Activated T-cell treated with anti-CD3 and anti-CD28 coated beads for 4 hours (primary cell): ENCODE results near the gene GPANK1.
A peak's percentile ranks its signal among the peaks of the same experiment; 100 is the strongest.

ENCODE experiments used
- DNase-seq: peaks from one replicate; pipeline ENCODE4 v3.0.0-alpha.2; 2020

Gene GPANK1

DNA sequence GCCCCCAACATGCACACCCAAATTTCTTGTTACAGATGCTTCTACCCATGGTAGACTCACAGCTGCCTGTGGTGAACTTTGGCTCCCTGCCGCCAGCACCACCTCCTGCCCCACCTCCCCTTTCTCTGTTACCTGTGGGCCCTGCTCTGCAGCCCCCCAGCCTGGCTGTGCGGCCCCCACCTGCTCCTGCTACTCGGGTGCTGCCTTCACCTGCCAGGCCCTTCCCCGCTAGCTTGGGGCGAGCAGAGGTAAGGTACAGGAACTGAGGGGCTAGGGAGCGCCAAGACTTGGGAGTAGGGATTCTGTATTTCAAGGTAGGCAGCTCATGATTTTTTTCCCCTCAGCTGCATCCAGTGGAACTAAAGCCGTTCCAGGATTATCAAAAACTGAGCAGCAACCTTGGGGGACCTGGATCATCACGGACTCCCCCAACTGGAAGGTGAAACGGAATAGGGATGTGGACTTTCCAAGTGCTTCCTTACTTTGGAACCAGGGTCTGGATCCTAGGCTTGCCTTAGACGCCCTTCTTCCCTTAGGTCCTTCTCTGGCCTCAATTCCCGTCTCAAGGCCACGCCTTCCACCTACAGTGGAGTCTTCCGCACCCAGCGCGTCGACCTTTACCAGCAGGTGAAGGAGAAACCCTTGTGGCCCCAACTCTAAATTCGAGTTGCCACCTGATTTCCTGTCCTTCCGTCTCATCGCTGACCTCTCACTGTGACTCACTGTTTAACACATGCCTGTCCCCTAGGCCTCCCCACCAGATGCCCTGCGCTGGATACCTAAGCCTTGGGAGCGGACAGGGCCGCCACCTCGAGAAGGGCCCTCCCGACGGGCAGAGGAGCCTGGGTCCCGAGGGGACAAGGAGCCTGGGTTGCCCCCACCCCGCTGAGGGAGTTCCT, 27.9 kb downstream of the GPANK1 start:
- no peak for DNase-seq

DNA sequence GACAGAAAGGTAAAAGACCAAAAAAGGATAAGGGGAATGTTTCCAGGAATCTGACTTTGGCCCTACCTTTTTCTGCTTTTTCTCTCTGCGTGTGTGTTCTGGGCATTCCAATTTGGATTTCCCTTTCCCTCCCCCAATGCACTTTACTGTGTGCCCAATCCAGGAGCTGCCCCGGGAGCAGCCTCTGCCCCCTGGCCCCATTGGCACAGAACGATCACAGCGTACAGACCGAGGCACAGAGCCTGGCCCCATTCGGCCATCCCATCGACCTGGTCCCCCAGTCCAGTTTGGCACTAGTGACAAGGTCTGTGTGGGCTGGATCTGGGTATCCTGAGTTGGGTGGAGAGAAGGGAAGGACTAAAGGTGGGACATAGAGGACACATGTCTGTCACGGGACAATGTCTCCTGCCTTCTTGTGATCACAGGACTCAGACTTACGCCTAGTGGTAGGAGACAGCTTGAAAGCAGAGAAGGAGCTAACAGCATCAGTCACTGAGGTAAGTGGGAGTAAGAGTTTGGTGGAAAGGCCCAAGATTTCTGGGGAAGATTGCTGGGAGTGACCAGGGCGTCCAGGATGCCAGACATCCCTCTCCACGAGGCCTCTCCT, 29.7 kb downstream of the GPANK1 start:
- DNase-seq: no peak

DNA sequence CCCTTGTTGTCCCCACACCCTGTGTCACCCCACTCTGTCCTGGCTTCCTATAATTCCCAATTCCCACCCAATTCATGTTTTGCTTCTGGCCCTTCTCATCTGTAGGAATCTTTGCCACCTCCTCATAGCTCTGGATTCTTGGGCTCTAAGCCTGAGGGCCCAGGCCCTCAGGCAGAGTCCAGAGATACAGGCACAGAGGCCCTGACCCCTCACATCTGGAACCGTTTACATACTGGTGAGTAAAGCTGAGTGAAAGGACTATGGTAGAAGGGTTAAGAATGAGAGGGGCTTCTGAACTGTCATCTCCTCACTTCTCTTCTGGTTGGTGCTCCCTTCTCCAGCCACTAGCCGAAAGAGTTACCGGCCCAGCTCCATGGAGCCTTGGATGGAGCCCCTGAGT, 30.7 kb downstream of the GPANK1 start:
- no peak for DNase-seq

DNA sequence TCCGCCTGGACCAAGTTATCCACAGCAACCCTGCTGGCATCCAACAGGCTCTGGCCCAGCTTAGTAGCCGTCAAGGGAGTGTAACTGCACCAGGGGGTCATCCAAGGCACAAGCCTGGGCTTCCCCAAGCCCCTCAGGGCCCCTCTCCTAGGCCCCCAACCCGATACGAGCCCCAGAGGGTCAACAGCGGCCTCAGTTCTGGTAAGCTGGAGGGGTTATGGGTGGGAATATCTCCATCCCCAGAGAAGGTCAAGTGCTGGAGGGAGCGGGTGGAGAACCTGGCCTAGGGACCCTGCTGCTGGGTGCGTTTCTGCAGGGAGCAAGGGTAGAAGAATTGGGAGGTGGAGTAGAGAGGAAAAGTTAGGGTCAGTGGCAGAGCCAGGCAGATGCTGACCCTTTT, 31.4 kb downstream of the GPANK1 start:
- DNase-seq: no peak

DNA sequence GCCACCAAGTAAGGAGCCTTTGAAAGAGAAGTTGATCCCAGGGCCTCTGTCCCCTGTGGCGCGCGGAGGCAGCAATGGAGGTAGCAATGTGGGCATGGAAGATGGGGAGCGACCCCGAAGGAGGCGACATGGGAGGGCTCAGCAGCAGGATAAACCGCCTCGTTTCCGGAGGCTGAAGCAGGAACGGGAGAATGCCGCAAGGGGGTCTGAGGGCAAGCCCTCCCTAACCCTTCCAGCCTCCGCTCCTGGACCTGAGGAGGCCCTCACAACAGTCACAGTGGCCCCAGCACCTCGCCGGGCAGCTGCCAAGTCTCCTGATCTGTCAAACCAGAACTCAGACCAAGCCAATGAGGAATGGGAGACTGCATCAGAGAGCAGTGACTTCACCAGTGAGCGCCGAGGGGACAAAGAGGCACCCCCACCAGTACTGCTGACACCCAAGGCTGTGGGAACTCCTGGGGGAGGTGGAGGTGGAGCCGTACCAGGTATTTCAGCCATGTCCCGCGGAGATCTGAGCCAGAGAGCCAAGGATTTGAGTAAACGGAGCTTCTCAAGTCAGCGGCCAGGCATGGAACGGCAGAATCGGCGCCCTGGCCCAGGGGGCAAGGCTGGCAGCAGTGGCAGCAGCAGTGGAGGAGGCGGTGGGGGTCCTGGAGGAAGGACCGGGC, 32.4 kb downstream of the GPANK1 start:
- no peak for DNase-seq

DNA sequence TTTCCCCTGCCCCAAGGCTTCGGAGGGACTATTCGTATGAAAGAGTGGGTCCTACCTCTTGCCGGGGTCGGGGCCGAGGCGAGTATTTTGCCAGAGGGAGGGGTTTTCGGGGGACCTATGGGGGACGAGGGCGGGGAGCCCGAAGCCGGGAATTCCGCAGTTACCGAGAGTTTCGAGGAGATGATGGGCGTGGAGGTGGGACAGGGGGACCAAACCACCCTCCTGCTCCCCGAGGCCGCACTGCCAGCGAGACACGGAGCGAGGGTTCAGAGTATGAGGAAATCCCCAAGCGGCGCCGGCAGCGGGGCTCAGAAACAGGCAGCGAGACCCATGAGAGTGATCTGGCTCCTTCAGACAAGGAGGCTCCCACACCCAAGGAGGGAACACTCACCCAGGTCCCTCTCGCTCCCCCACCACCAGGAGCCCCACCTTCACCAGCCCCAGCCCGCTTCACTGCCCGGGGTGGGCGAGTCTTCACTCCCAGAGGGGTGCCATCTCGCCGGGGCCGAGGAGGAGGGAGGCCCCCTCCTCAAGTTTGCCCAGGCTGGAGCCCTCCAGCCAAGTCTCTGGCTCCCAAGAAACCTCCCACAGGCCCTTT, 33.0 kb downstream of the GPANK1 start:
- DNase-seq: no peak

DNA sequence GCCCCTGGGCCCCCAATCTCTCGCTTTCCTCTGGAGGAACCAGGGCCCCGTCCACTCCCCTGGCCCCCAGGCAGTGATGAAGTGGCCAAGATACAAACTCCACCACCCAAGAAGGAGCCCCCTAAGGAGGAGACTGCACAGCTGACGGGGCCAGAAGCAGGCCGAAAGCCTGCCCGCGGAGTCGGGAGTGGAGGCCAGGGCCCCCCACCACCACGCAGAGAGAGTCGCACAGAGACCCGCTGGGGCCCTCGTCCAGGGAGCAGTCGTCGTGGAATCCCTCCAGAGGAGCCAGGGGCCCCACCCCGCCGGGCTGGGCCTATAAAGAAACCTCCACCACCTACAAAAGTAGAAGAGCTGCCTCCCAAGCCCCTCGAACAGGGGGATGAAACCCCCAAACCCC, 33.6 kb downstream of the GPANK1 start:
- DNase-seq: no peak

DNA sequence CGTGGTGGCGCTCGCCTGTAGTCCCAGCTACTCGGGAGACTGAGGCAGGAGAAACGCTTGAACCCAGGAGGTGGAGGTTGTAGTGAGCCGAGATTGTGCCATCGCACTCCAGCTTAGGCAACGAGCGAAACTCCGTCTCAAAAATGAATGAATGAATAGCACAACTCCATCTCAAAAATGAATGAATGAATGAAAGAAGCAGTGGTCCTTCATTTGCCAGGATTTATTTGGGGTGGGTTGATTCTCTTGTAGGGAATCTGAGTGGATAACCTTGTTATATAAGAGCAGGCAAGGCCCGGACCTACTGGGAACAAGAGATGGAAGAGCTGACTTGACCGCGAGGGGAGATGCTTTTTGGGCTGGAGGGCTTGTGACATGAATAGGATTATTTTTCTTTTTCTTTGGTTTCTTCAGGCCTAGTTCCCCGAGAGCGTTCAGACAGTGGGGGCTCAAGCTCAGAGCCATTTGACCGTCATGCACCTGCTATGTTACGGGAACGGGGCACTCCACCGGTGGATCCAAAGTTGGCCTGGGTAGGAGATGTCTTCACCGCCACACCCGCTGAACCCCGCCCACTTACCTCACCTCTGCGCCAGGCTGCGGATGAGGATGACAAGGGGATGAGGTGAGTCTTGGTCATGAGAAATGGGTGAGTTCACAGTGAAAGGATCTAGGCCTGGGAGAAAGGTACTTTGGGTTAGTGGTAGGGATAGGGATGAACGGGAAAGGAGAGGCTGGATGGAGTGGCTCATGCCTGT, 34.4 kb downstream of the GPANK1 start:
- DNase-seq: no peak

DNA sequence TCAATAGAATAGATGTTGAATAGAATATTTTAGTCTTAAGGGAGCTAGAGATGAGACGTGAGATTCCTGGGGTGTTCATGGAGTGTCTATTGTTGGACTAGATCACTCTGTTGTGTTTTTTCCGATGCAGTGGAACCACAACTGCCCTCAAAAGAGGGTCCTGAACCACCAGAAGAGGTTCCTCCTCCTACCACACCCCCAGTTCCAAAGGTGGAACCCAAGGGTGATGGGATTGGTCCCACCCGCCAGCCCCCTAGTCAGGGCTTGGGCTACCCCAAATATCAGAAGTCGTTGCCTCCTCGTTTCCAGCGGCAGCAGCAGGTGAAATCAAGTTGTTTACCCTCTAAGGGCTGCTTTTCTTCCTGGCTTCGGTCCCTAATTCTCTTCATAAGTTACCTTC, 35.8 kb downstream of the GPANK1 start:
- DNase-seq: no peak

DNA sequence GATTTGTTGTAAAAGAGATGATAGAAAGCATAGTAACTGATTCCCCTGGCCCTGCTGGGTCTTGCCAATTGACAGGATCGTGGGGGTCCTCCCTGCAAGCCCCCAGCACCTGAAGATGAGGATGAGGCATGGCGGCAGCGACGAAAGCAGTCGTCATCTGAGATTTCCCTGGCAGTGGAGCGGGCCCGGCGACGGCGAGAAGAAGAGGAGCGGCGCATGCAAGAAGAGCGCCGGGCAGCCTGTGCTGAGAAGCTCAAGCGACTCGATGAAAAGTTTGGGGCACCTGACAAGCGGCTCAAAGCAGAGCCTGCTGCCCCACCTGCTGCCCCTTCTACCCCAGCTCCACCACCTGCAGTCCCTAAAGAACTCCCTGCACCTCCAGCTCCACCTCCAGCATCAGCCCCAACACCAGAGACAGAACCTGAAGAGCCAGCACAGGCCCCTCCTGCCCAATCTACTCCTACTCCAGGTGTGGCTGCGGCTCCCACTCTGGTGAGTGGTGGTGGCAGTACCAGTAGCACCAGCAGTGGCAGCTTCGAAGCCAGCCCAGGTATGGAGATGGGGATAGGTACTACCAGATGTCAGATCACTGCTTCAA, 37.0 kb downstream of the GPANK1 start:
- DNase-seq: no peak

DNA sequence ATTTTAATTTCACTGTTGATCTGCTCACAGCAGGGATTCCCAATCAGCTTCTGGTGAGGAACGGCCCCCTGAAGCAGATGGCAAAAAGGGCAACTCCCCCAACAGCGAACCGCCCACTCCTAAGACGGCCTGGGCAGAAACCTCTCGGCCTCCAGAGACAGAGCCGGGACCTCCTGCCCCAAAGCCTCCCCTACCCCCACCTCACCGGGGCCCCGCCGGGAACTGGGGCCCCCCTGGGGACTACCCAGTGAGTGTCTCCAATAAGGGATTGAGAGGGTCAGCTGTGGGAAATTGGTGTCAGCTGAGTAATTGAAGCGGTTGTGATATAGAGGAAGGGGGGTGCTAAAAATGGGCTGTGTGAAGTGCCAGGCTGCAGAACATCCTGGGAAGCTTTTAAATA, 37.8 kb downstream of the GPANK1 start:
- DNase-seq: no peak

DNA sequence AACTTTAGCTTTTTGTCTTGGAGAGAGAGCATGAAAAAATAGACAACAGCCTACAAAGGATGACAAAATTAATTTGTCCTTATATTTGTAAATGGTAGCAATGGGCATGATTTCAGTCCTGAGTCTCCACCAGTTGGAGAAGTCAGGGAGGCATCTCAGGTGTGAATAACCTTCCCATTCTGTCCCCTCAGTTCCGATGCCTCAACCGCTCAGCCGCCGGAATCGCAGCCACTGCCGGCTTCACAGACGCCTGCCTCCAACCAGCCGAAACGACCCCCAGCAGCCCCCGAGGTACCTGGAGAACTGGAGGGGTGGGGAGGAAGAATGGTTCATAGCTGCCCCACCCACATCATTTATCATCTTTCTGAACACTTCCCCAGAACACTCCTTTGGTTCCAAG, 40.7 kb downstream of the GPANK1 start:
- DNase-seq: no peak

DNA sequence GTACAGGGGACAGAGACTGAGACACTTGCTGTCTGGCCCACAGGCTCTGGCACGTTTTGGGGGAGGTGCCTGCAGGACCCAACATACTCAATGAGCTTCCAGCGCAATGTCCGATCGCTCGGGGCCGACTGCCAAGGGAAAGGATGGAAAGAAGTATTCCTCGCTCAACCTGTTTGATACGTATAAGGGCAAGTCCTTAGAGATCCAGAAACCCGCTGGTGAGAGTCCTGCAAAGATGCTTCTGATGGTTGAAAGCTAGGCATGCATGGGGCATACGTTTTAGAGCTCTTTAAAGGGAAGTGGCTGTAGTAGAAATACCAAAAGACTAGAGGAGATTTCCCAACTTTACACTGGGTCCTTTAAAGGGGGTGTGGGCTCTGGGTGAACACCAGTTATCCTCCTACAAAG, 42.1 kb downstream of the GPANK1 start:
- DNase-seq: no peak

DNA sequence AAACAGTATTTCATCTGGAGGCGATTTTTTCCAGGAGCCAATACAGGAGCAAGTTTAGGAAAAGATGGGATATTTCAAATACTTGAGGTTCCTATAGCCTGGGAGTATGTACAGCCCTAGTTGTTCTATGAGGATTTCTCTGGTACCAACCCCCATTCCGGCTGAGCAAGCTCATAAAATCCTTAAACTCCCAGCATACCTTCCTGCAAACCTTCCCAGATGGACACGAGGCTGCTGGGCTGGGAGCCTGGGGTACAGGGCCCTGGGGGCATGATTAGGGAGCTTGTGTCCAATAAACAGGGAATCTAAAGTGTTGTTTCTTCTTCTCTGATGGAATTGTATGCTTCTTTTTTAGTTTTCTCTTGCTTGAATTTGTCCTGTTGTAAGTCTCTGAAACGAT, 42.8 kb downstream of the GPANK1 start:
- DNase-seq: no peak

DNA sequence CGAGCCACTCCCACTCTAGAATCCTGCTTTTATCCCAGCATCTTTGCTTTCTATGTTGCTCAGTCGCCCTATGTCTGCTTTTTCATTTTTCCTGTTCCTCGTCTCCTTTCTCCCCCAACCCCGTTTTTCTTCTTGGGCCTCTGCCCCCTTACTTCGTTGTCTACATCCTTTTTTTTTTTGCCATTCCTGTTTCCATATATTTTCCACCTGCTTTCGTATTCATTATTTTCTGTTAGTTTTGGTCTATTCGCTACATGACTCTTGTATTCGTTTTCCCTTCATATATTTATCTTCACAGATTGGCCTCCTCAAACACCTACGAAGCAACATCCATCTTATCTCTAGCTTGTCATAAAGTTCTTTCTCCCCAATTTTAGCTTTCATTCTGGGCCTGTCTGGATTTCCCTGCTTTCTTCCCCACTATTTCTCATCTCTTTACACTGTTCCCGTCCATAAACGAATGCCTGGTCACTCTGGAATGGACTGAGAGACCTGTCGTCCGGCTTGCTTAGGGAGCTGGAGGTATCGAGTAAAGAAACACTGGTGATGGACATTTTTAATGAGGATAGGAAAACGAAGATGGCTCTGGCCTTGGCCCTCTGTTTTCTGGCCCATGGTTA, 43.4 kb downstream of the GPANK1 start:
- no peak for DNase-seq

DNA sequence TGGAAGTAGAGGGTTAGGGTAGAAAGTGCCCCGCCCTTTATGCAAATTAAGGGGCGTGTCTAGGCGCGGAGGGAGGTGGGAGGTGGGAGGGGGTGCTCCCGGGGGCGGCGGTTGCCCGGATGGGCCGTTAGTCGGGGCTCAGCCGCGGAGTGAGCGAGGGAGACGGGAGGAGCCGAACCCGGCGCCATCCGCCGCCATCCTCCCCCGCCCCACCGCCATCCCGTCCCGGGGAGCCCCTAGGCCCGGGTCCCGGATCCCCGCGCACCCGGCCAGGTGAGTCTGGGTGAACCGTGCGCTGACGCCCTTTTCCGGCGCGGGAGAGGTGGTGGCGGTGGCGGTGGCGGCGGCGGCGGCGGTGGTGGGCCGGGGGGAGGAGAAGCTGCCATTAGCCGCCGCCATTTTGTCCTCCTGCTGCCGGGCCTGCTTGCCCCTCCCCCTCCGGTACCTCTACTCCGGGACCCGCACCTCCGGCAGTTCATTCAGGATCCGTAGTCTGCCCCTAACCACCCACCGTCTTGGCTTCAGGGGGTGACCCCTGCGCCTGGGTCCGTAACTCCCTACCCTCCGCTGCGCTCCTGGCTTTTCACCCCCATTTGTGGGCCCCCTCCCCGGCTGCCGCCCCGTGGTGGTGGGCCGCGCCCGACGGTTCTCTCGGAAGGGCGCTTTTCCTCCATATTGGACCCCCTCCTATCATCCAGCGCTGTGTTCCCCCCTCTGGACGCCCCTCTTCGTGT, 44.0 kb downstream of the GPANK1 start, which contains the start of gene PRRC2A:
PRRC2A (plus strand) TSS at position 130 of the 734 bp plus-strand sequence. CDS start 2,075 bp downstream, outside the sequence.
- peak; percentile 96 for DNase-seq

DNA sequence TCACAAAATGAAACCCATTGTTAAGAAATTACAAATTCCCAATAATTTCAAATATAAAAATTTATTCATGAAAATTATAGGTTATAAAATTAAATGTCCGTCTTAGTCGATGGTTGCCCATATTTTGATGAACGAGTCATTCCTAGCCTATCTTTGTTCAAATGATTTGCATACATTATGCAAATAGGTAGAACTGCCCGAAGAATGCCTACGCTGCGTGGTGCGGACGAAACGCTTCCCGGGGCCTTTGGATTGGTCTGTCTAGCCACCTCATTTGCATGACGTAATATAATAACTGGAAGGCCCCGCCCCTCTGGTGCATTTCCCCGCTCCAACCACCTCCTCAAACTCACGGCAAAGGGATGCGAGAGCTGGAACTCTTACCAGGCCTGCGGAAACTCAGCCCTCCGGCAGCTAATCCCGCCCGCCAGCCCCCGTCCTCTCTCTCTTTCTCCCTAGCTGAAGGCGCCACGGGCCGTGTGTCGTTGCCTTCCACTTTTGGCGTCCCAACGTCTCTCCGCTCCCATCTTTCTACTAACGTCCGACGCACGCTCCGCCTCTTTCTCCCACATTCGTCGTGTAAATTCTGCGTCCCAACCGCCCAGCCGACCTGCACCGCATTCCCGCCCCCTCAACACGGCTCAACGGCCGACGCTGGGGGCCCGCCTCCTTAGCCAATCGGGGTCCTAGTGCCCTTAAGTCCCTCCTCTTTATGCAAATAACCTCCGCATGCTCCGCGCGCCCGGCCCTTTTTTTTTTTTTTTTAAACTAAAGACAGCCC, 44.8 kb downstream of the GPANK1 start:
- peak; percentile 89 for DNase-seq

DNA sequence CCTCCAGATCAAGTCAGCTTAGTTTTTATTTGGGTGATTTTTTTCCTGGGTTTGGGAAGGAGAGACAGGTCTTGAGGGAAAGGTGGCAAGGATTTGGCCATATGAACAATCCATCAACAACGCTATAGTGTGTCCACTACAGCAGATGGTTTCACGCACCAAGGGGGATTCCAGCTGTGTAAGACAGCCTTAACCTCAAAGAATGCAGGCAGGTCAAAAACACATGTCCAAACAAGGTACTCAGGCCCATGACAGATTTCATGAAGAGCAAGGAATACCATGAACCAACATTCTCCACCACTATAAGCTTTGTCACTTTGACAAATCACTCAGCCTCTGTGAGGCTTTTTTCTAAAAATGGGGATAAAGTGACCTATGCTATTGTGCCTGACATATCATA, 47.8 kb downstream of the GPANK1 start:
- no peak for DNase-seq

DNA sequence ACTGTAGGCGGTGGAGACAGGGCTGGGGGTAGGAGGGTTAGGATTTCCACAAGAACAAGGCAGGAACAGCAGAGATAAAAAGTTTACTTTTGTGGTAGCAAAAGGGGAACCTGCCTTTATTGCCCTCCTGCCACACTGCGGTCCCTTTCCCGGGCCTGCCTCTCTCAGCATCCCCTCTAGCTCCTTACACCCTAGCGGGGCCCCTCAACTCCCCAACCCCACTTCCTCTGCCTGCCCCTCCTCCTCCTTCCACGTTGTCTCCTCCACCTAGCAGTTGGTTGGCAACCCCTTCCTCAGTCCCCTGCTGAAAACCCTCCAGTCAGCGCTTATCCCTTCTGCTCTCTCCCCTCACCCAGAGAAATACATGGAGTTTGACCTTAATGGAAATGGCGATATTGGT, 49.0 kb downstream of the GPANK1 start:
- DNase-seq: no peak
